Mesothelial cell of epicardium (in vitro differentiated cells): Measurements from ENCODE around the gene PAX5. TPM values are rescaled to one million over a fixed set of nuclear protein-coding genes. Genes with fewer than 3 reads are reported as not detected.

ENCODE experiments used
- DNase-seq, 2 experiments: peaks; one replicate each; pipeline ENCODE4 v3.0.0; 2021; ENCODE audit warnings: low spot score in 2 of 2; ENCODE audit not compliant: unreplicated experiment in 2 of 2
- H3K27ac Mint-ChIP-seq: 2 replicates; pipeline ENCODE4 v1.8.0; 2021; ENCODE audit warnings: mixed read lengths
- H3K27me3 Mint-ChIP-seq: 2 replicates; pipeline ENCODE4 v1.8.0; 2021; ENCODE audit warnings: low read depth, mixed read lengths
- H3K36me3 Mint-ChIP-seq: 2 replicates; pipeline ENCODE4 v1.8.0; 2021; ENCODE audit warnings: mixed read lengths
- H3K4me1 Mint-ChIP-seq: 2 replicates; pipeline ENCODE4 v1.8.0; 2021; ENCODE audit warnings: mixed read lengths
- H3K4me3 Mint-ChIP-seq: 2 replicates; pipeline ENCODE4 v1.8.0; 2021; ENCODE audit warnings: mild to moderate bottlenecking, moderate library complexity, mixed read lengths
- H3K9me3 Mint-ChIP-seq: 2 replicates; pipeline ENCODE4 v1.8.0; 2021; ENCODE audit warnings: mixed read lengths
- CTCF ChIP-seq: fragments of 200-600 bp; sonication (generic); IDR thresholded peaks from one replicate; pipeline ENCODE4 v1.5.0; 2021; ENCODE audit warnings: antibody characterized with exemption; ENCODE audit not compliant: unreplicated experiment
- total RNA-seq: library from RNA; stranded (reverse); gene quantifications from 3 replicates; pipeline ENCODE4 v1.2.1, GENCODE V29; 2021

PAX5 gene
- total RNA-seq, 1 donor from 2014 or later, result not detected

GRCh38 chr9:37017546-37017945, 16.5 kb downstream of the PAX5 start:
- no peak for DNase-seq
- Mint-ChIP-seq H3K4me1 (no peaks in the 10 kb centered on the region), H3K27ac (no peak overlapping the region), H3K4me3 (no peak overlapping the region), H3K9me3 (no peaks in the 10 kb centered on the region), H3K27me3 (peaks cover 95% of the 10 kb centered on the region), H3K36me3 (no peaks in the 10 kb centered on the region)
- no peak for TF ChIP-seq CTCF

- no peak for TF ChIP-seq CTCF
- no peak overlapping the region for H3K27ac Mint-ChIP-seq
- no peak overlapping the region for H3K4me3 Mint-ChIP-seq
- H3K36me3 Mint-ChIP-seq, result no peaks in the 10 kb centered on the region
- no peak for DNase-seq
- H3K27me3 Mint-ChIP-seq, result peaks cover 93% of the 10 kb centered on the region
- H3K9me3 Mint-ChIP-seq, result no peaks in the 10 kb centered on the region
- H3K4me1 Mint-ChIP-seq, result no peaks in the 10 kb centered on the region
These were observed 22.5 kb downstream of the PAX5 start for GRCh38 chr9:37011530-37011929.

- TF ChIP-seq CTCF, result no peak
- peaks cover 93% of the 10 kb centered on the region for H3K27me3 Mint-ChIP-seq
- no peak overlapping the region for H3K4me3 Mint-ChIP-seq
- no peak for DNase-seq
- no peak overlapping the region for H3K27ac Mint-ChIP-seq
- no peaks in the 10 kb centered on the region for H3K36me3 Mint-ChIP-seq
- H3K9me3 Mint-ChIP-seq, result no peaks in the 10 kb centered on the region
- H3K4me1 Mint-ChIP-seq, result no peaks in the 10 kb centered on the region
These were observed 23.1 kb downstream of the PAX5 start for GRCh38 chr9:37010976-37011375.

- no peaks in the 10 kb centered on the region for H3K36me3 Mint-ChIP-seq
- no peak for DNase-seq
- TF ChIP-seq CTCF, result no peak
- H3K27me3 Mint-ChIP-seq, result peaks cover 95% of the 10 kb centered on the region
- no peak overlapping the region for H3K27ac Mint-ChIP-seq
- H3K4me3 Mint-ChIP-seq, result no peak overlapping the region
- H3K4me1 Mint-ChIP-seq, result no peaks in the 10 kb centered on the region
- H3K9me3 Mint-ChIP-seq, result no peaks in the 10 kb centered on the region
These were observed 23.9 kb downstream of the PAX5 start for GRCh38 chr9:37010180-37010579.

GRCh38 chr9:37007295-37007694, 26.8 kb downstream of the PAX5 start:
- Mint-ChIP-seq H3K4me1 (no peaks in the 10 kb centered on the region), H3K27ac (no peak overlapping the region), H3K27me3 (peaks cover 97% of the 10 kb centered on the region), H3K9me3 (no peaks in the 10 kb centered on the region), H3K36me3 (no peaks in the 10 kb centered on the region), H3K4me3 (no peak overlapping the region)
- TF ChIP-seq CTCF, result no peak
- DNase-seq, result no peak

- Mint-ChIP-seq H3K4me1 (no peaks in the 10 kb centered on the region), H3K27ac (no peak overlapping the region), H3K9me3 (no peaks in the 10 kb centered on the region), H3K36me3 (no peaks in the 10 kb centered on the region), H3K27me3 (peaks cover 97% of the 10 kb centered on the region), H3K4me3 (no peak overlapping the region)
- no peak for TF ChIP-seq CTCF
- DNase-seq, result no peak
These were observed 28.4 kb downstream of the PAX5 start for GRCh38 chr9:37005517-37006140.
